ENCODE data around the gene ATG16L2. TPM values are rescaled to one million over a fixed set of nuclear protein-coding genes. Genes with fewer than 3 reads are reported as not detected.

ATG16L2 gene
- total RNA-seq, 1 donor from 2014 or later: 51.0 TPM

DNA sequence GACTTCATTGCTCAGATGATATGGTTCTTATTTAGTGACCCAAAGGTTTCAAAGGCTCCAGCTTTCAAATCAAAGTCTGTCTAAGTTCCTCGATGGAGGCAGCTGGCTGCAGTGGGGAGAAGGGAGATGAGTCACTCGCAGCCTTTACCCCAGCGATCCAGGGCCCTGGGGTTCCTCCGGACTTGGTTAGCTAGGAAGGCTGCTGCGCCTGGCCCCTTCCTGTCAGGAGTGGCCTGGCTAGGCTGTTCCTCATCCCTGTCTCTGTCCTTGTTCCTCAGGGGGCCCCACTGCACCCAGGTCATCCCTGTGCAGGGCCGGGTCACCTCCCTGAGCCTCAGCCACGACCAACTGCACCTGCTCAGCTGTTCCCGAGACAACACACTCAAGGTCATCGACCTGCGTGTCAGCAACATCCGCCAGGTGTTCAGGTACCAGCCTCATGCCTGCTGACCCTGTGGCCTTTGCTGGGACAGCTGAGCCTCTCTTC lies 13.9 kb downstream of the ATG16L2 start:
- Mint-ChIP-seq H3K9me3 (ENCODE audit: unreplicated experiment) (no peaks in the 10 kb centered on the region), H3K27ac (ENCODE audit: unreplicated experiment) (no peak overlapping the region), H3K4me1 (ENCODE audit: unreplicated experiment) (peaks cover 5% of the 10 kb centered on the region), H3K4me3 (ENCODE audit: unreplicated experiment) (no peak overlapping the region), H3K27me3 (ENCODE audit: unreplicated experiment) (peaks cover 26% of the 10 kb centered on the region), H3K36me3 (ENCODE audit: low read depth, unreplicated experiment) (peaks cover 18% of the 10 kb centered on the region)
- TF ChIP-seq, protein P1, sequence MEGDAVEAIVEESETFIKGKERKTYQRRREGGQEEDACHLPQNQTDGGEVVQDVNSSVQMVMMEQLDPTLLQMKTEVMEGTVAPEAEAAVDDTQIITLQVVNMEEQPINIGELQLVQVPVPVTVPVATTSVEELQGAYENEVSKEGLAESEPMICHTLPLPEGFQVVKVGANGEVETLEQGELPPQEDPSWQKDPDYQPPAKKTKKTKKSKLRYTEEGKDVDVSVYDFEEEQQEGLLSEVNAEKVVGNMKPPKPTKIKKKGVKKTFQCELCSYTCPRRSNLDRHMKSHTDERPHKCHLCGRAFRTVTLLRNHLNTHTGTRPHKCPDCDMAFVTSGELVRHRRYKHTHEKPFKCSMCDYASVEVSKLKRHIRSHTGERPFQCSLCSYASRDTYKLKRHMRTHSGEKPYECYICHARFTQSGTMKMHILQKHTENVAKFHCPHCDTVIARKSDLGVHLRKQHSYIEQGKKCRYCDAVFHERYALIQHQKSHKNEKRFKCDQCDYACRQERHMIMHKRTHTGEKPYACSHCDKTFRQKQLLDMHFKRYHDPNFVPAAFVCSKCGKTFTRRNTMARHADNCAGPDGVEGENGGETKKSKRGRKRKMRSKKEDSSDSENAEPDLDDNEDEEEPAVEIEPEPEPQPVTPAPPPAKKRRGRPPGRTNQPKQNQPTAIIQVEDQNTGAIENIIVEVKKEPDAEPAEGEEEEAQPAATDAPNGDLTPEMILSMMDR (IDR thresholded peaks at IDR 0.05; ENCODE audit: unreplicated experiment): no peak
- DNase-seq (ENCODE audit: low spot score): no peak

DNA sequence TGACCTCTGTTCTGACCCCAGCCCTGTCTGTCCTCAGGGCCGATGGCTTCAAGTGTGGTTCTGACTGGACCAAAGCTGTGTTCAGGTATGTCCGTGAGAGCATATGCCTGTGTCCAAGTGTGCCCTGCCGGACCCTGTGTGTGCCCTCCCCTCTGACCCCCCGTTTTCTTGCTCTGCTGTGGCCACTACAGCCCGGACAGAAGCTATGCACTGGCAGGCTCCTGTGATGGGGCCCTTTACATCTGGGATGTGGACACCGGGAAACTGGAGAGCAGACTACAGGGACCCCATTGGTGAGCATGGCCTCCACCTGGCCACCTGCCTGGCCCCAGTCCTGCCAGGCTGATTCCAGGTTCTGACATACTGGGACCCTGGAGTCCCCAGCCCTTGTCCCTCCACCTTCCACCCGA lies 14.5 kb downstream of the ATG16L2 start:
- H3K36me3 Mint-ChIP-seq (ENCODE audit: low read depth, unreplicated experiment): peaks cover 18% of the 10 kb centered on the region
- H3K27ac Mint-ChIP-seq (ENCODE audit: unreplicated experiment): no peak overlapping the region
- TF ChIP-seq, protein P1 (IDR thresholded peaks at IDR 0.05; ENCODE audit: unreplicated experiment): no peak
- H3K4me3 Mint-ChIP-seq (ENCODE audit: unreplicated experiment): no peak overlapping the region
- peaks cover 24% of the 10 kb centered on the region for H3K27me3 Mint-ChIP-seq (ENCODE audit: unreplicated experiment)
- peaks cover 5% of the 10 kb centered on the region for H3K4me1 Mint-ChIP-seq (ENCODE audit: unreplicated experiment)
- DNase-seq (ENCODE audit: low spot score): no peak
- H3K9me3 Mint-ChIP-seq (ENCODE audit: unreplicated experiment): no peaks in the 10 kb centered on the region

DNA sequence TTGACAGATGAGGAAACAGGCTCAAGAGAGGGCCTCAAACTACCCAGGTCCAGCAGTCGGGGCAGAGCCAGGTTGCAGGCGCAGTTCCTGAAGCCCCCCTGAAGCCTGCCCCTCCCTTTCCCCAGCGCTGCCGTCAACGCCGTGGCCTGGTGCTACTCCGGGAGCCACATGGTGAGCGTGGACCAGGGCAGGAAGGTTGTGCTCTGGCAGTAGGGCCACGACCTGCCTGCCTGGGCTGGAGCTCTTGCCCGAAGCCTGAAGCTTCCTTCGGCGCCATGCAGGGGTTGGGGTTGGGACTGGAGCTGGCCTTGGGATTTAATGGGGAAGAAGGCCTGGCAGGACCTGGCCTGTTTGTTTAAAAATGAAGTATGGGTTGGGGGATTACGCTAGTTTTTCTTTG lies 15.0 kb downstream of the ATG16L2 start:
- Mint-ChIP-seq H3K27me3 (ENCODE audit: unreplicated experiment) (peaks cover 23% of the 10 kb centered on the region), H3K4me3 (ENCODE audit: unreplicated experiment) (peak overlapping the region; percentile 15), H3K4me1 (ENCODE audit: unreplicated experiment) (peaks cover 5% of the 10 kb centered on the region), H3K36me3 (ENCODE audit: low read depth, unreplicated experiment) (peaks cover 18% of the 10 kb centered on the region), H3K9me3 (ENCODE audit: unreplicated experiment) (no peaks in the 10 kb centered on the region), H3K27ac (ENCODE audit: unreplicated experiment) (no peak overlapping the region)
- DNase-seq (ENCODE audit: low spot score): no peak
- TF ChIP-seq, protein P1 (IDR thresholded peaks at IDR 0.05; ENCODE audit: unreplicated experiment): no peak

DNA sequence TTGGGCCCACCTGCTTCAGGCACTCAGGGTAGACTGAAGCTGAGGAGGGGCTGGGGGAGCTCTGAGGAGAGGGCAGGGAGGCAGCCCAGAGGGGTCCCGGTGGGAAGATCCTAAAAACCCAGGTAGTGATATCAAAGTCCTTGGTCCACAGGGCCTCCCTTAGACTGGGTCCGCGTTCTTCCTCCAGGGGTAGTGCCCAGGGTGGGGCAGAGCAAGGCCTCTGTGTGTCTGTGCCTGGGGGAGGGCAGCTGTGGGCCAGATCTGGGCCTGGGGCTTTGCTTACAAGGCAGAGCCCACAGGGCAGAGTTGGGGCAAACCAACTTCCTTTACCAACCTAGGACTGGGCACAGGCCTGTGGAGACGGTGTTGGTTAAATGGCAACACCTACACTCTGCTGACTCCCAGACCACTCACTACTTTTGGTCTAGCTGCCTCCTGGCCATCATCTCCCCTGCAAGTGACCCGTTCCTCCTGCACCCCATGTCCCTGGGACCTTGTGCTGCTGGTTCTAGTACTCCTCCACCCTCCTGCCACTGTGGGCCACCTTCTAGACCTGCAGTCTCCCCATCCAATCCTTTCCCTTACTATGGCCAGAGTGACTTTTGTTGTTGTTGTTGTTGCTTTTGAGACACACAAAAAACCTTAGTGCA lies 15.8 kb downstream of the ATG16L2 start:
- H3K4me3 Mint-ChIP-seq (ENCODE audit: unreplicated experiment): peak overlapping the region; percentile 39
- H3K27ac Mint-ChIP-seq (ENCODE audit: unreplicated experiment): no peak overlapping the region
- peaks cover 21% of the 10 kb centered on the region for H3K27me3 Mint-ChIP-seq (ENCODE audit: unreplicated experiment)
- no peak for DNase-seq (ENCODE audit: low spot score)
- no peaks in the 10 kb centered on the region for H3K9me3 Mint-ChIP-seq (ENCODE audit: unreplicated experiment)
- peaks cover 5% of the 10 kb centered on the region for H3K4me1 Mint-ChIP-seq (ENCODE audit: unreplicated experiment)
- TF ChIP-seq, protein P1 (IDR thresholded peaks at IDR 0.05; ENCODE audit: unreplicated experiment): no peak
- H3K36me3 Mint-ChIP-seq (ENCODE audit: low read depth, unreplicated experiment): peaks cover 20% of the 10 kb centered on the region

DNA sequence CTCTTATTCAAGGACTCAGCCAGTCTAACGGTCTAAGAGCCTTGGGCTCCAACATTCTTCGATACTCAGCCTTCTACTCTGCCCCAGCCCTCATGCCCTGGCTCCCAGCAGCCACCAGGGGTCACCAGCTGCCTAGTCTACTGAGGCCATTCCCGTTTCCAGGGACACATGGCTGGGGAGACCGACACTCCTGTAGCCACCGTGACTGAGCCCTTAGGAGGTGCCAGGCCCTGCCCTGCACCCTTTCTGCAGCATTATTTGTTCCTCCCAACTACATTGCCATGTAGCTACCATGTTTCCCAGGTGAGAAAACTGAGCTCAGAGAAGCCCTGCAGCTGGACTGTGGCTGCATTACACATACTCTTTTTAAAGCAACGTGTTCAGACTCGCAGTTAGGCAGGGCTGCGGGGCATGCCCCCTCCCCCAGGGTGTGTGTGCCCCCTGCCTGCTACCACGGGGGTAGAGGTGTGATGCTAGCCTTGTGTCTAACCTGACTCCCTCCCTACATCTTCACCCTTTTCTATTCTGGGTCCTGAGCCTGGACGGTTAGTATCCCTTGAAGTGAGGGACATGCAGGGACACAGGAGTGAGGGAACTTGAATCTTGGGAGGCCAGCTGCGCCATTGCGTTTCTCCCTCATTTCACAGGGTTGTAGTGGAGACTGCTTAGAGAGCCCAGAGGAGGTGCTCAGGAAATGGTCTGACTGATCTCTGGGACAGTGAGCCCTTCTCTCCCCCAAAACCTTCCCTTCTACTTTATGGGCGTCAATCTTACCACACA lies 17.5 kb downstream of the ATG16L2 start:
- no peaks in the 10 kb centered on the region for H3K9me3 Mint-ChIP-seq (ENCODE audit: unreplicated experiment)
- peaks cover 5% of the 10 kb centered on the region for H3K4me1 Mint-ChIP-seq (ENCODE audit: unreplicated experiment)
- peaks cover 23% of the 10 kb centered on the region for H3K27me3 Mint-ChIP-seq (ENCODE audit: unreplicated experiment)
- peak; percentile 86 for DNase-seq (ENCODE audit: low spot score)
- no peak overlapping the region for H3K4me3 Mint-ChIP-seq (ENCODE audit: unreplicated experiment)
- H3K27ac Mint-ChIP-seq (ENCODE audit: unreplicated experiment): peak overlapping the region; percentile 42
- peaks cover 21% of the 10 kb centered on the region for H3K36me3 Mint-ChIP-seq (ENCODE audit: low read depth, unreplicated experiment)
- TF ChIP-seq, protein P1 (IDR thresholded peaks at IDR 0.05; ENCODE audit: unreplicated experiment): peak; percentile 85

Data from endothelial cell (in vitro differentiated cells).